Adipocyte (in vitro differentiated cells): Measurements from ENCODE around the gene ARHGAP6.
A peak's percentile ranks its signal among the peaks of the same experiment; 100 is the strongest.

ENCODE experiments used
- DNase-seq: peaks from one replicate; pipeline ENCODE4 v3.0.0-alpha.2; 2015; ENCODE audit warnings: low read depth
- H3K27me3 ChIP-seq: replicated peaks from 2 replicates; pipeline ENCODE4 v1.7.0; 2013; ENCODE audit warnings: mild to moderate bottlenecking, low read length, moderate library complexity; ENCODE audit not compliant: control insufficient read depth, insufficient read depth
- H3K36me3 ChIP-seq: 2 replicates; pipeline ENCODE4 v1.7.0; 2013; ENCODE audit warnings: low read length, mild to moderate bottlenecking, moderate library complexity; ENCODE audit not compliant: control insufficient read depth, insufficient read depth, severe bottlenecking
- H3K4me1 ChIP-seq: 2 replicates; pipeline ENCODE4 v1.7.0; 2013; ENCODE audit warnings: mild to moderate bottlenecking, low read length, moderate library complexity; ENCODE audit not compliant: control insufficient read depth, insufficient read depth
- H3K4me3 ChIP-seq: 2 replicates; pipeline ENCODE4 v1.7.0; 2013; ENCODE audit warnings: mild to moderate bottlenecking, low read length, moderate library complexity
- H3K9ac ChIP-seq: 2 replicates; pipeline ENCODE4 v1.7.0; 2013; ENCODE audit warnings: mild to moderate bottlenecking, low read length, moderate library complexity
- H3K9me3 ChIP-seq: 2 replicates; pipeline ENCODE4 v1.7.0; 2013; ENCODE audit warnings: mild to moderate bottlenecking, low read length, moderate library complexity; ENCODE audit not compliant: control insufficient read depth

ARHGAP6 gene

DNA sequence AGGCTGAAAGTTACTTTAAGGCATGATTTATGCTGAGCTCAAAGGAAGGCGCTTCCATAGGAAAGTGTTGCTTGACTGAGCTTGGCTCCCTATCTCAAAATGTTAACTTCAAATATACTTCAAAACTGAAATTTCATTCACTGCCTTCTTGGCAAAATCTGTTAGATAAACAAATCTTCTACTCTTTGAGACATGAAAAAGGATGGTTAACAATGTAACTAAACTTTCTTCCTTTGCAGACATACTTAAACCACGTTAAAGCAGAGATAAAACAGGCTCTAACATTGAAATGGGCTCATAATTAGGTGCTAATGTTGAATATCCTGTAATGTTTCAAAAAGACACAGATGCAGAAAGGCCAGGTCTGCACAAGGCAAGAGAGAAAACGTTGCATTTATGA is 262.1 kb downstream of the ARHGAP6 start:
- H3K27me3 ChIP-seq = peaks cover 3% of the 10 kb centered on the region
- peaks cover 6% of the 10 kb centered on the region for H3K4me1 ChIP-seq
- DNase-seq = no peak
- H3K9ac ChIP-seq = no peak overlapping the region
- no peaks in the 10 kb centered on the region for H3K36me3 ChIP-seq
- no peak overlapping the region for H3K4me3 ChIP-seq
- H3K9me3 ChIP-seq = no peaks in the 10 kb centered on the region

GRCh38 chrX:11401966-11402365 is 263.8 kb downstream of the ARHGAP6 start:
- Histone ChIP-seq H3K9ac (no peak overlapping the region), H3K4me3 (no peak overlapping the region), H3K27me3 (peaks cover 3% of the 10 kb centered on the region), H3K36me3 (no peaks in the 10 kb centered on the region), H3K9me3 (no peaks in the 10 kb centered on the region), H3K4me1 (peaks cover 10% of the 10 kb centered on the region)
- peak; percentile 45 for DNase-seq

DNA sequence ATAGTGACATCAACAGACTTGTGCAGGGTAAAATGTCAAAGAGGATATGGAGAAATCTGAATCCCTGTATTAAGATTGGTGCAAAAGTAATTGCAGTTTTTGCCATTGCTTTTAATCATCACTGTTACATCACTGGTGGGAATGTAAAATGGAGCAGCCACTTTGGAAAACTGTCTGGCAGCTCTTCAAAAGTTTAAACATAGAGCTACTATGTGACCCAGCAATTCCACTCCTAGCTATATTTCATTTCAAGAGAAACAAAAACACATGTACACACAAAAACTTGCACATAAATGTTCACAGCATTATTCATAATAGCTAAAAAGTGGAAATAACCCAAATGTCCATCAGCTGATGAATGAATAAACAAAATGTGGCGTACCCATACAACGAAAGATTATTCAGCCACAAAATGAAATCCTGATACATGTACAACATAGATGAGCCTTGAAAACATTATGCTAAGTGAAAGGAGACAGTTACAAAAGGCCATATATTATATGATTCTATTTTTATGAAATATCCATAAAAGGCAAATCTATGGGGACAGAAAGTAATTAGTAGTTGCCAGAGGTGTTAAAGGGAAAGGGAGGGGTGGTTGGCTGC is 266.1 kb downstream of the ARHGAP6 start:
- DNase-seq = no peak
- no peaks in the 10 kb centered on the region for H3K36me3 ChIP-seq
- H3K27me3 ChIP-seq = peaks cover 3% of the 10 kb centered on the region
- no peaks in the 10 kb centered on the region for H3K9me3 ChIP-seq
- no peak overlapping the region for H3K9ac ChIP-seq
- peaks cover 28% of the 10 kb centered on the region for H3K4me1 ChIP-seq
- H3K4me3 ChIP-seq = no peak overlapping the region

DNA sequence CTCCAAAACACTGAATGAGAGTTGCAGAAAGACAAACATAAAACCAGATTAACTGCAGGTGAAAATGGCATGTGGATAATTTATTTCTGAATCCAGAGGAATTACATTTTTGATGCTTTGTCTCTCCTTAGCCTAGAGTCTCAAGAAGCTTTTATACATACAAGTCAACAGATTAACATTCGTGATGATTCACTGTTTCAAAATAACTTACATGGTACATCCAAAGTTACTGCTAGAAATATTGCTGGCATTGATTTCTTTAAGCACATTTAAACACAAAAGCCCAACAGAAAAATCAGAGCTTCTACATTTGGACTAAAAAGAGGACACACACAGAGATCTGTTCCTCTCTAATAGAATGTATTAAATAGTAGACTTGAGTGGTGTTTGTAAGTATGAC is 266.9 kb downstream of the ARHGAP6 start:
- no peaks in the 10 kb centered on the region for H3K36me3 ChIP-seq
- H3K9me3 ChIP-seq = no peaks in the 10 kb centered on the region
- peaks cover 28% of the 10 kb centered on the region for H3K4me1 ChIP-seq
- peak; percentile 51 for DNase-seq
- H3K4me3 ChIP-seq = no peak overlapping the region
- no peak overlapping the region for H3K9ac ChIP-seq
- H3K27me3 ChIP-seq = peaks cover under 1% of the 10 kb centered on the region

- peaks cover 28% of the 10 kb centered on the region for H3K4me1 ChIP-seq
Measured at GRCh38 chrX:11398139-11398538, 267.6 kb downstream of the ARHGAP6 start.

GRCh38 chrX:11397680-11398079 is 268.0 kb downstream of the ARHGAP6 start:
- no peak overlapping the region for H3K4me3 ChIP-seq
- DNase-seq = no peak
- H3K4me1 ChIP-seq = peaks cover 28% of the 10 kb centered on the region
- H3K9me3 ChIP-seq = no peaks in the 10 kb centered on the region
- no peaks in the 10 kb centered on the region for H3K27me3 ChIP-seq
- H3K36me3 ChIP-seq = no peaks in the 10 kb centered on the region
- H3K9ac ChIP-seq = no peak overlapping the region

More at GRCh38 chrX:11398139-11398538, 267.6 kb downstream of the ARHGAP6 start:
- Histone ChIP-seq H3K36me3 (no peaks in the 10 kb centered on the region), H3K9ac (no peak overlapping the region), H3K27me3 (no peaks in the 10 kb centered on the region), H3K4me3 (no peak overlapping the region), H3K9me3 (no peaks in the 10 kb centered on the region)
- DNase-seq = no peak

DNA sequence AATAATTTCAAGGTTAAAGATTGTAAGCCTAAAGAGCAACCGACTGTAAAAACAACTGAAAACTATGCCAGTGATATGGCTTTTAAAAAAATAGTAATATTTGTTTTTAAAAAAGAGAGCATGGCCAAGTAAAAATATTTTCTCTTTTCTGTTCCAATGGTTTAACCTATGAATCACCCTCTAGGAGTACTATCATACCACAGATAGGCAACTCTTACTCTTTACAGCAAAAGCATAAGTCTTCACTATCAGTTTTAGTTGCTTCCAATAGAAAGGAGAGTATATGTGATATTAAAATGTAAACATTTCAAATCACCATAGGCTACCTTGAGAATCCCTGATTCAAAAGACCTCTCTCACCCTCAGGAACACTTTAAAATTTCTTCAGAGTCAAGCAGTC is 269.9 kb downstream of the ARHGAP6 start:
- no peak overlapping the region for H3K9ac ChIP-seq
- H3K4me3 ChIP-seq = no peak overlapping the region
- no peaks in the 10 kb centered on the region for H3K27me3 ChIP-seq
- H3K36me3 ChIP-seq = no peaks in the 10 kb centered on the region
- peaks cover 28% of the 10 kb centered on the region for H3K4me1 ChIP-seq
- DNase-seq = no peak
- H3K9me3 ChIP-seq = no peaks in the 10 kb centered on the region

- Histone ChIP-seq H3K4me3 (no peak overlapping the region), H3K9me3 (no peaks in the 10 kb centered on the region), H3K9ac (no peak overlapping the region), H3K4me1 (peaks cover 27% of the 10 kb centered on the region), H3K27me3 (no peaks in the 10 kb centered on the region), H3K36me3 (no peaks in the 10 kb centered on the region)
- DNase-seq = no peak
Measured at GRCh38 chrX:11393949-11394654, 271.6 kb downstream of the ARHGAP6 start.

GRCh38 chrX:11386812-11387211 is 278.9 kb downstream of the ARHGAP6 start:
- Histone ChIP-seq H3K4me3 (no peak overlapping the region), H3K9me3 (no peaks in the 10 kb centered on the region), H3K36me3 (no peaks in the 10 kb centered on the region), H3K4me1 (peaks cover 32% of the 10 kb centered on the region), H3K27me3 (no peaks in the 10 kb centered on the region), H3K9ac (no peak overlapping the region)
- DNase-seq = no peak

- H3K4me1 ChIP-seq = peaks cover 35% of the 10 kb centered on the region
- H3K9ac ChIP-seq = peak overlapping the region; percentile 69
- H3K36me3 ChIP-seq = no peaks in the 10 kb centered on the region
- no peaks in the 10 kb centered on the region for H3K9me3 ChIP-seq
- peak; percentile 82 for DNase-seq
- no peaks in the 10 kb centered on the region for H3K27me3 ChIP-seq
- H3K4me3 ChIP-seq = no peak overlapping the region
Measured at GRCh38 chrX:11386001-11386523, 279.7 kb downstream of the ARHGAP6 start.

GRCh38 chrX:11382930-11383329 is 282.8 kb downstream of the ARHGAP6 start:
- Histone ChIP-seq H3K9ac (no peak overlapping the region), H3K4me1 (peaks cover 41% of the 10 kb centered on the region), H3K27me3 (no peaks in the 10 kb centered on the region), H3K9me3 (no peaks in the 10 kb centered on the region), H3K4me3 (no peak overlapping the region), H3K36me3 (no peaks in the 10 kb centered on the region)
- peak; percentile 63 for DNase-seq
